GM10266 (cell line): ENCODE results near the gene SYTL2.

ENCODE experiments used
- DNase-seq: peaks from one replicate; pipeline ENCODE4 v3.0.0; 2012; ENCODE audit errors: extremely low spot score
- TF ChIP-seq, protein P1 (sequence below): IDR thresholded peaks from 2 replicates; pipeline ENCODE4 v1.5.1; 2012; ENCODE audit warnings: mild to moderate bottlenecking, low read depth; ENCODE audit not compliant: control insufficient read depth, insufficient read depth; ENCODE audit errors: missing control alignments

Gene SYTL2

DNA sequence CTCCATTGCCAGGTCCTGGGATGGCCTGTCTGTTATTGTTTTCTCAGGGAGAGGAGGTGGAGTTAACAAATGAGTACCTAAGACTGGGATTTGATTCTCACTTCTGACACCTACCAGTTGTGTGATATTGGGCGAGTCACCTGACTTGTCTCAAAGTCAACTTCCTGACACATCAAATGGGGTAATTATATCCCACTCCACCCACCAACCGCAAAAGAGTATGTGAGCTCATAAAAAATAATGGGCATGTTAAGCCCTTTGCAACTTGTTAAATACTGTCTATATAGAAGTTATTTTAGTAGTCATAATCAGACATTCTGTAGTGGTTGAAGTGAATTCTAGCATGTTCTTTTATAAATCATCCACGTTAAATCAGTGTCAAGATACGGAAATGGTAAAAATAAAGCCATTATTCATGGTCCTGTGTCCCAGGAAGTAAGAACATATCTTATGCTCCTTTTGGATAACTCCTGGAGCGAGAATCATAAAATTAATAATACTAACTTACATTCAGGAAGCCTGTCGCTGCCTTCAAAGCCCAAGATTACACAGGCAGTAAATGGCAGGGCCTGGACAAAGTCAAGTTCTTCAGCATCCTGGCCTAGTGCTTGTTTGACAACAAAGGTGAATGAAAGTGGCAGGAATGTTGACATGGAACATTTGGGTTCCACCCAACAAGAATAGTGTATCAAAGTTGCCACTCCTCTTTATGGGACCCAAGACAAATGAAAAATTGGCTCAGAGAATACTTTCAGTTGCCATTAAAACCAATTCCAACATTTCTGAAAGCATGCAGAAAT, 54.3 kb downstream of the SYTL2 start:
- no peak for DNase-seq
- TF ChIP-seq, protein P1, sequence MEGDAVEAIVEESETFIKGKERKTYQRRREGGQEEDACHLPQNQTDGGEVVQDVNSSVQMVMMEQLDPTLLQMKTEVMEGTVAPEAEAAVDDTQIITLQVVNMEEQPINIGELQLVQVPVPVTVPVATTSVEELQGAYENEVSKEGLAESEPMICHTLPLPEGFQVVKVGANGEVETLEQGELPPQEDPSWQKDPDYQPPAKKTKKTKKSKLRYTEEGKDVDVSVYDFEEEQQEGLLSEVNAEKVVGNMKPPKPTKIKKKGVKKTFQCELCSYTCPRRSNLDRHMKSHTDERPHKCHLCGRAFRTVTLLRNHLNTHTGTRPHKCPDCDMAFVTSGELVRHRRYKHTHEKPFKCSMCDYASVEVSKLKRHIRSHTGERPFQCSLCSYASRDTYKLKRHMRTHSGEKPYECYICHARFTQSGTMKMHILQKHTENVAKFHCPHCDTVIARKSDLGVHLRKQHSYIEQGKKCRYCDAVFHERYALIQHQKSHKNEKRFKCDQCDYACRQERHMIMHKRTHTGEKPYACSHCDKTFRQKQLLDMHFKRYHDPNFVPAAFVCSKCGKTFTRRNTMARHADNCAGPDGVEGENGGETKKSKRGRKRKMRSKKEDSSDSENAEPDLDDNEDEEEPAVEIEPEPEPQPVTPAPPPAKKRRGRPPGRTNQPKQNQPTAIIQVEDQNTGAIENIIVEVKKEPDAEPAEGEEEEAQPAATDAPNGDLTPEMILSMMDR: no peak

DNA sequence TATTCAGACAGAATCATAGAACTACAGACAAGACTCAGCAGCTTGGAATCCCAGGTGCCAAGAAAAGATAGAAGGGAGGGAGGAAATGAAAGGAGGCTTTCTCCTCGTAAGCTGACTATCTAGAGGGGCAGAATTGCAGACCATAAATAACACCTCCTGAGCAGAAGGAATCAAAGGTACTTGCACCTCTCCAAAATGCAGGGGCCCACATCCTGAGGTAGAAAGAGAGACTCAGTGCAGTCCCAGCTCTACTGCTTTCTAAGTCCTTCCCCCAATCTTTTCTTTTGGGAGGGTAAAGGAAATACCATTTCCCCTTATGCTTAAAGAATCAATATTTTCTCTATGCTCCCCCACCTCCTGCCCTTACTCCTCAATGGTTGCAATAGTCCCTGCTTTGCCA, 55.2 kb downstream of the SYTL2 start:
- TF ChIP-seq, protein P1: no peak
- DNase-seq: no peak

DNA sequence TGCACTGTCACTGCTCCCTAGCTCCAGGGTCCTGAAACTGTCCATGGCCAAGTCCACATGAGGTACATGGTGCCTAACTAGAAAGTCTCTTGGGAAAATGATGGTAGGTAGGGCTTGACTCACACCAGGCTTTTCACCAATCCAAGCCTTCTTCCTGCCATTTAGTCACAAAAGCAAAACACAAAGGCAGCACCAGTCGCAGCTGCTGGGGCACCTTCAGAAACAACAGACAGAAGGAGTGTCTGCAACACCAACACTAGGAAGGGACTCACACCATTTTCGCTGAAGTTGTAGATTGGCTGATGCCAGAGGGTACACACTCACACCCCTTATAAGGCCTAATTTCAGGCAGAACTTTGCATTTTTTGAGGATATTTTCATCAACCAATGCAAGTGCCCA, 55.7 kb downstream of the SYTL2 start:
- TF ChIP-seq, protein P1: no peak

DNA sequence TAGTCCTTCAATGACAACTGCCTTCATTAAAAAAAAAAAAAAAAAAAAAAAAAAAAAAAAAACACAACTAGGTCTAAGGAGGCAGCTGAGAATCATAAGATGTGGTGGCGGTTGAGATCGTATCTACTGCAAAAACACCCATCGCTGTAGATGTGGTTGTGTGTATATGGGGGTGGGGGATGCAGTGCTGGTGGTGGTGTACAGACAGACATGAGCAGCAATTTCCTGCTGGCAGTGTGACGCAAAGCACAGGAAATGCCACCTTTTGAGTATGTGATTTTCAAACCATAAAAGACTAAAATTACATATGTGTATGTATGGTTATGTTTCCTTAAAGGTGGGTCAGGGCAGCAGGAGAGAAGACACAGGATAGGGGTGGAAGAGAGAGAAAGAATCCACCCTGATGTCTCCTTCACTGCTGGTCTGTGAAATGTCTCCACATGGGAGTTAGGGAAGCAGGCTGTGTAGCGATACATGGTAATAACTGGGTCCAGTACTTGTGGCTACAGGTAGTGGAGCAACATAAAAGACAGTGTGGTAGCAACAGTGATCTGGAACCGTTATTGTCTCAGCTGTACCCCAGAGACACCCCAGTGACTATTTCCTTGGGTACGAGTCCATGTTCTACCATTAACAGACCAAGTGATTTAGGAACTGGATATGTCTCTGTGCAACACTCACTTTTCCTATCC, 57.9 kb downstream of the SYTL2 start:
- TF ChIP-seq, protein P1: no peak
- no peak for DNase-seq

More for the DNA sequence above, 55.7 kb downstream of the SYTL2 start:
- no peak for DNase-seq

DNA sequence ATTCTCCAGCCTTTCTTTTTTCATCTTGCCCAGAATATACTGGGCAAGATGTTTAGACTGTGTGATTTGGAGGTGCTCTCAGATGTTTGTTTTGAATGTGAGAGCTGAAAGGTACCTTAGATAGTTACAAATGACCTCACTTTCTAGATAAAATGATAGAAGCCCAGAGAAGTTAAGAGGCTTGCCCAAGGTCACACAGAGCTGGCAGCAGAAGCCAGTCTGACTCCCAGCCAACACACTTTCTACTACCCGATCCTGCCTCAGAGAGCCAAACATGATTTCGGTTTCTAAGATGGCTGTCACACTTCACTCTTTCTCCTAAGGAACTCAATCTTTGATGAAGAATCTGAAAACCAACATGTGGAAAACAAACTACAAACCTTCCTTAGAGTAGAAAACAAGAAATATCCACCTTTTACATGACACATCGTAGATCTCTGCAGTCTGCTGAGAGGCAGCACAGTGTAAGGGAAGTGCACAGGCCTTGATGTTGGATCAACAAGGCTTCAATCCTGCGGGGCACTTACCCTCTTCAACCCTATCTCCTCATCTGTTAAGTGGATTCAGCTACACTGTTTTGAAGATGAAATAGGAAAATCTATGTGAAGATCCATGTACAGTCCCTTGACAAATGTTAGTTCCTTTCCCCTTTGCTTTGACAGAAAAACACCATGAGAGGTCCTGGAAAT, 58.6 kb downstream of the SYTL2 start:
- TF ChIP-seq, protein P1: no peak
- DNase-seq: no peak

DNA sequence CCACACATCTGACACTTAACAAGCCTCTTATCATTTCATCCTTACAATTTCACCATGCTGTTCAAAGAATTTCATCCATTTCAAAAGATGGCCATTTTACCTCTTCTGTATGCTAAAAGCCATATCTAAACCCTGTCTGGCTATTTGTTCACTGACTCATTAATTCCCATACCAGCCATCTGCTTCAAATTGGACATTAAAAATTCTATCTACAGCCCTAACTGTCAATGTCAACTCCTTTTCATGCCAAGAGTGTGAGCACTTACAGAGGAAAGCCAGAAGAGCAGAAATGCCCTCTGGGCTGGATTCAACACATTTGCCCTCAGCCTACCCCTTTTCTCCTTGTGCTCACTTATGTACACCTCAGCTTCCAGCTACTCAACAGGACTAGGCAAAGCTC, 59.2 kb downstream of the SYTL2 start:
- DNase-seq: no peak
- TF ChIP-seq, protein P1: no peak
